Measurements from ENCODE around the gene KRT78. TPM values are rescaled to one million over a fixed set of nuclear protein-coding genes. Genes with fewer than 3 reads are reported as not detected.

The KRT78 gene
- total RNA-seq, 1 donor from 2014 or later = not detected

GRCh38 chr12:52791271-52792184 is 57.3 kb downstream of the KRT78 start:
- TF ChIP-seq CTCF (IDR thresholded peaks at IDR 0.05; ENCODE audit: unreplicated experiment) = no peak
- Mint-ChIP-seq H3K27me3 (peaks cover 50% of the 10 kb centered on the region), H3K4me3 (ENCODE audit: low read depth) (no peak overlapping the region), H3K27ac (no peak overlapping the region), H3K9me3 (ENCODE audit: low read depth) (no peaks in the 10 kb centered on the region), H3K36me3 (ENCODE audit: insufficient read depth) (no peaks in the 10 kb centered on the region), H3K4me1 (ENCODE audit: low read depth) (no peaks in the 10 kb centered on the region)
- no peak for DNase-seq (ENCODE audit: low spot score, unreplicated experiment)

GRCh38 chr12:52790427-52791270 is 58.1 kb downstream of the KRT78 start:
- DNase-seq (ENCODE audit: low spot score, unreplicated experiment) = no peak
- TF ChIP-seq CTCF (IDR thresholded peaks at IDR 0.05; ENCODE audit: unreplicated experiment) = no peak
- no peak overlapping the region for H3K4me3 Mint-ChIP-seq (ENCODE audit: low read depth)
- H3K36me3 Mint-ChIP-seq (ENCODE audit: insufficient read depth) = no peaks in the 10 kb centered on the region
- H3K9me3 Mint-ChIP-seq (ENCODE audit: low read depth) = no peaks in the 10 kb centered on the region
- peaks cover 49% of the 10 kb centered on the region for H3K27me3 Mint-ChIP-seq
- no peak overlapping the region for H3K27ac Mint-ChIP-seq
- H3K4me1 Mint-ChIP-seq (ENCODE audit: low read depth) = no peaks in the 10 kb centered on the region

GRCh38 chr12:52789637-52790426 is 59.0 kb downstream of the KRT78 start:
- no peaks in the 10 kb centered on the region for H3K9me3 Mint-ChIP-seq (ENCODE audit: low read depth)
- no peaks in the 10 kb centered on the region for H3K4me1 Mint-ChIP-seq (ENCODE audit: low read depth)
- H3K4me3 Mint-ChIP-seq (ENCODE audit: low read depth) = no peak overlapping the region
- no peaks in the 10 kb centered on the region for H3K36me3 Mint-ChIP-seq (ENCODE audit: insufficient read depth)
- peaks cover 54% of the 10 kb centered on the region for H3K27me3 Mint-ChIP-seq
- no peak for TF ChIP-seq CTCF (IDR thresholded peaks at IDR 0.05; ENCODE audit: unreplicated experiment)
- no peak for DNase-seq (ENCODE audit: low spot score, unreplicated experiment)
- no peak overlapping the region for H3K27ac Mint-ChIP-seq

- TF ChIP-seq CTCF (IDR thresholded peaks at IDR 0.05; ENCODE audit: unreplicated experiment) = no peak
- Mint-ChIP-seq H3K9me3 (ENCODE audit: low read depth) (no peaks in the 10 kb centered on the region), H3K27me3 (peaks cover 55% of the 10 kb centered on the region), H3K4me1 (ENCODE audit: low read depth) (no peaks in the 10 kb centered on the region), H3K27ac (no peak overlapping the region), H3K36me3 (ENCODE audit: insufficient read depth) (no peaks in the 10 kb centered on the region), H3K4me3 (ENCODE audit: low read depth) (no peak overlapping the region)
- no peak for DNase-seq (ENCODE audit: low spot score, unreplicated experiment)
Observed at GRCh38 chr12:52788876-52789636, 59.7 kb downstream of the KRT78 start.
